Measurements from ENCODE around the gene GPA33. TPM values are rescaled to one million over a fixed set of nuclear protein-coding genes. Genes with fewer than 3 reads are reported as not detected.

Gene GPA33
- total and polyA plus RNA-seq, 3 experiments from 2014 or later, result 0.66 to 19.7 (median 0.97) TPM

DNA sequence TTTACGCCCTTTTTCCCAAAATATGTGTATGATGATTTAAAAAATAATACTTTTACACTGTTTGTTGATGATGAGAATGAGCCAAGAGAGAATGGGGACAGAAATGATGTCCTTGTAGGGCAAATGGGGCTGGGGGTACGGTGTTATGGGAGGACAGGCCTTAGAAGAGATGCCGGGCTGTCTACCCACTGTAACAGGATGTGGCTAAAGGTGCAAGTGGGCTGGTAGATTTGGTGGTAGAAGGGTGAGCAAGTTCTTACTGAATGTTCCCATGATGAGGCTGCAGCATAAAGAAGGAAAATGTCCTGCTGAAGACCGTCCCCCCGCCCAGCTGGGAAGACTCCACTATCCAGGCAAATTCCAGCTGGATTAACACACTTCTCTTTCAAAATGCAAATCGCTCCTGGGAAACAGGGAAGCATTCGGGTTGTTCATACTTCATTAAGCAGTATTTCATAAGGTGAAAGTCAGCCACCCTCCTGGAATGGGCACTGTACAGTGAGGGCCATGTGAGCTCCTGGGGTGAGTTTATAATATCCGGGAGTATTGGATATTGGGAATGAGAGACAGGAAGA lies 14.0 kb downstream of the GPA33 start:
- peak overlapping the region; percentile 6 to 85 (median 48) for H3K27ac Mint-ChIP-seq
- H3K36me3 ChIP-seq (ENCODE audit: insufficient read depth, low read length), result no peaks in the 10 kb centered on the region
- H3K36me3 Mint-ChIP-seq, result peaks cover 1 to 6% (median 2%) of the 10 kb centered on the region in 3 donors
- H3K9me3 Mint-ChIP-seq, result no peaks in the 10 kb centered on the region
- ChIA-PET CTCF (interaction anchor here (0.8 to 1.2 kb wide), 2 partner anchors 9 to 166 kb away, joined by 5 read pairs; no protein-coding TSS in a partner anchor), POLR2A (no interaction called here)
- H3K27ac ChIP-seq (ENCODE audit: low read depth, low read length), result no peak overlapping the region
- no peak overlapping the region for H3K4me3 ChIP-seq (ENCODE audit: low read length)
- no peaks in the 10 kb centered on the region for H3K9me3 ChIP-seq (ENCODE audit: low read length)
- no peak for DNase-seq
- peaks cover 28% of the 10 kb centered on the region for H3K4me1 ChIP-seq (ENCODE audit: insufficient read depth, low read length)
- no peaks in the 10 kb centered on the region for H3K27me3 ChIP-seq (ENCODE audit: insufficient read depth, low read length, poor library complexity, severe bottlenecking)
- H3K27me3 Mint-ChIP-seq, result peaks cover 0 to 12% of the 10 kb centered on the region in 2 donors
- peaks cover 37 to 39% (median 38%) of the 10 kb centered on the region in 3 donors for H3K4me1 Mint-ChIP-seq
- H3K4me3 Mint-ChIP-seq, result peak overlapping the region in 6 of 7 donors; percentile 54 to 81 (median 68)

DNA sequence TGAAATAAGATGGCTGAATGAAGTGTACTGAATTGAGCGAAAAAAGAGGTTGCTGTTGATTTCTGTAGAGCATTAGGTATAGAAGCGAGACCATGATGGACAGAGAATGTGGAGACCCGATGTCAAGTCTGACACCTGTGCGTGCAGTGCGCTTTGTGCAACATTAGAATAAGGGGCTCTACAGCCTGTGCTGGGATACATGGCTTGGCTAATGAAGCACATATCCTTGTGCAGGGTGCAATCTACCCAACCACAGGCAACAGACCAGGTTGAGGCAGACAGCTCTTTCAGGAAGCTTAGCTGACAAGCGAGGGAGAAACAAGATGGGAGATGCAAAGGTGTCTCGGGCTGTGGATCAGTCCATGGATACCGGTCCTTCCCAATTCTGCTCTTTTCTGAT lies 18.9 kb downstream of the GPA33 start:
- CTCF ChIA-PET, result interaction anchor here (1.3 kb wide), 1 partner anchor 161 kb away, joined by 4 read pairs; no protein-coding TSS in a partner anchor
- no peaks in the 10 kb centered on the region for H3K27me3 Mint-ChIP-seq
- no peak overlapping the region for H3K4me3 Mint-ChIP-seq
- H3K27ac ChIP-seq (ENCODE audit: low read depth, low read length), result no peak overlapping the region
- H3K27me3 ChIP-seq (ENCODE audit: insufficient read depth, low read length, poor library complexity, severe bottlenecking), result no peaks in the 10 kb centered on the region
- H3K27ac Mint-ChIP-seq, result peak overlapping the region in 3 of 8 donors; percentile 2 to 16 (median 4)
- POLR2A ChIA-PET, result interaction anchor here (0.5 kb wide), 1 partner anchor 137 kb away, joined by 3 read pairs; no protein-coding TSS in a partner anchor
- DNase-seq, result no peak
- H3K4me3 ChIP-seq (ENCODE audit: low read length), result no peak overlapping the region
- peaks cover 18 to 21% (median 19%) of the 10 kb centered on the region in 3 donors for H3K4me1 Mint-ChIP-seq
- H3K9me3 ChIP-seq (ENCODE audit: low read length), result no peaks in the 10 kb centered on the region
- peaks cover 0 to 3% (median 2%) of the 10 kb centered on the region in 3 donors for H3K36me3 Mint-ChIP-seq
- no peaks in the 10 kb centered on the region for H3K36me3 ChIP-seq (ENCODE audit: insufficient read depth, low read length)
- peaks cover 9% of the 10 kb centered on the region for H3K4me1 ChIP-seq (ENCODE audit: insufficient read depth, low read length)
- H3K9me3 Mint-ChIP-seq, result no peaks in the 10 kb centered on the region

DNA sequence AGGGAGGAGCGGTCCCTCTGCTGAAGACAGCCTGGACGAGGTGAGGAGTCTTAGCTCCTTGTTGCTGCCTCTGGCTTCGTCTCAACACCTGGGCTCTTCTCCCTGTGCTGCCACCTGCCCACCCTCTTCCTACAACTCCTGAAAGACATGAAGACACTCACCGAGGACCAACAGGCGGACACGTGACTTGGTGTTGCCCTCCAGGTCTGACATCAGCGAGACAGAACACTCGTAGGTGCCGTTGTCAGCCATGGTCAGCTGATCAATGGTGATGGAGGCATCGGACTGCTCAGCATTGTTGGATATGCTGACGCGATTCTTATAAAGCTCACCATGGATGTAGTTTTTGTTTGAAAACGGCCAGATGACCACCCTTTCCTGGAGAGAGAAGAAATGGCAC lies 21.4 kb downstream of the GPA33 start:
- Mint-ChIP-seq H3K4me3 (no peak overlapping the region), H3K4me1 (peaks cover 0 to 5% (median 3%) of the 10 kb centered on the region in 3 donors), H3K27ac (no peak overlapping the region), H3K36me3 (peaks cover 0 to 3% (median 0%) of the 10 kb centered on the region in 3 donors), H3K27me3 (peaks cover 0 to 4% of the 10 kb centered on the region in 2 donors), H3K9me3 (no peaks in the 10 kb centered on the region)
- ChIA-PET POLR2A (no interaction called here), CTCF (interaction anchor here (0.7 to 1.6 kb wide), 5 partner anchors 10 to 199 kb away, joined by 3 to 6 read pairs (median 3); no protein-coding TSS in a partner anchor)
- Histone ChIP-seq H3K27me3 (ENCODE audit: insufficient read depth, low read length, poor library complexity, severe bottlenecking) (no peaks in the 10 kb centered on the region), H3K27ac (ENCODE audit: low read depth, low read length) (no peak overlapping the region), H3K36me3 (ENCODE audit: insufficient read depth, low read length) (no peaks in the 10 kb centered on the region), H3K4me1 (ENCODE audit: insufficient read depth, low read length) (no peaks in the 10 kb centered on the region), H3K4me3 (ENCODE audit: low read length) (no peak overlapping the region), H3K9me3 (ENCODE audit: low read length) (no peaks in the 10 kb centered on the region)
- no peak for DNase-seq

DNA sequence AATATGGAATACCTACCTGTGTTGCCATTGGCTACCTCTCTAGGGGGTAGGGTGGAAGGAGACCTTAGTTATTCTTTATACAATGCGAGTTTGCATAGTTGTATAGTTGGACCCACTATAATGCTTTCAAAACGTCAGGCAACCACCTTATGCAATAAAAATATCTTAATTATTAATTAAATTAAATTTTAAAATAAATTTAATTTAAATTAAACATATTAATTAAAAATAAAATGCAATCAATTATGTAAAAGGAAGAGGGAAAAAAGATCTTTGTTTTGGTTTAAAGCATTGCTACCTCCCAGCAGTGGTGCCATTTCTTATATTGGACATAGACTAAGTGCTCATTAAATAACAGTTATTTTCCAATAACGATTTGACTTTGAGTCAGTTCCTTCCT lies 22.3 kb downstream of the GPA33 start:
- Mint-ChIP-seq H3K4me3 (no peak overlapping the region), H3K27ac (no peak overlapping the region), H3K9me3 (no peaks in the 10 kb centered on the region), H3K36me3 (peaks cover 0 to 3% (median 0%) of the 10 kb centered on the region in 3 donors), H3K27me3 (peaks cover 0 to 4% of the 10 kb centered on the region in 2 donors), H3K4me1 (peaks cover 0 to 5% (median 3%) of the 10 kb centered on the region in 3 donors)
- ChIA-PET POLR2A (no interaction called here), CTCF (interaction anchor here (1.6 kb wide), 1 partner anchor 9 kb away, joined by 6 read pairs; no protein-coding TSS in a partner anchor)
- no peak for DNase-seq
- Histone ChIP-seq H3K27ac (ENCODE audit: low read depth, low read length) (no peak overlapping the region), H3K27me3 (ENCODE audit: insufficient read depth, low read length, poor library complexity, severe bottlenecking) (no peaks in the 10 kb centered on the region), H3K9me3 (ENCODE audit: low read length) (no peaks in the 10 kb centered on the region), H3K4me1 (ENCODE audit: insufficient read depth, low read length) (no peaks in the 10 kb centered on the region), H3K4me3 (ENCODE audit: low read length) (no peak overlapping the region), H3K36me3 (ENCODE audit: insufficient read depth, low read length) (no peaks in the 10 kb centered on the region)

DNA sequence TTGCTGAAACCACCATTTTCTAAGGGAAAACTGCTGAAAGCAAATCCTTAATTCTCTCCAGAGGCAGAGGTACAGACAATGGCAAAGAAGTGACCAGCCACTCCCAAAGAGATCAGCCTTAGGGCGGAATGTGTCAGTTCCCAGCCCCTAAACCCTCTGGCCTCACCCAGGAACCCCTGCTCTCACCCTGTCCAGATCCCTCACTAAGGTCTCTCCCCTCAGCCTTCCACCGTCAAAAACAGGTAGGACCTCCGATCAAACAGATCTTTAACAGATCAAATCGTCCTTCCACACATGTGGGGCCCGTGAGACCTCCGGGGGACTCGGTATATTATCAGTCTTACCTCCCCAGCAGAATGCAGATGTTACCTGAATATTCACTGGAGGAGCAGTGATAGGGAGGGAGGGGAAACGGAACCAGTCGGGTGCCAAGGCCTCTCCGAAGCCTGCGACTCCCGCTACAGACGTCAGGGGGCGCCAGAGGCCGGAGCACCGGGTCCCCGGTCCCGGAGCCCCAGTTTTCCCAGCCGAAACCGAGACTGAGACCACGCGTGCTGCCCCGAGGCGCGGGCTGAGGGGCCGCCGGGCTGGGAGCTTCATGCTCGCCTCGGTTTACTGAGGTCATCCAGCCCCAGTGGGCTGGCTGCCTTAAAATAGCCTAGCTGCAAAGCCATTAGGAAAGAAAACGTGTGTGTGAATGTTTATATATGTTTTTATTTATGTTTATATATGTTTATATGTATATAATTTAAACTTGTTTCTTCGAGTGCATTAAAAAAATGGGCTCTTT lies 23.6 kb downstream of the GPA33 start:
- Histone ChIP-seq H3K4me1 (ENCODE audit: insufficient read depth, low read length) (no peaks in the 10 kb centered on the region), H3K9me3 (ENCODE audit: low read length) (no peaks in the 10 kb centered on the region), H3K4me3 (ENCODE audit: low read length) (no peak overlapping the region), H3K27me3 (ENCODE audit: insufficient read depth, low read length, poor library complexity, severe bottlenecking) (no peaks in the 10 kb centered on the region), H3K36me3 (ENCODE audit: insufficient read depth, low read length) (no peaks in the 10 kb centered on the region), H3K27ac (ENCODE audit: low read depth, low read length) (no peak overlapping the region)
- peaks cover 0 to 7% (median 0%) of the 10 kb centered on the region in 3 donors for H3K36me3 Mint-ChIP-seq
- ChIA-PET CTCF (interaction anchor here (0.6 to 18.0 kb wide), 26 partner anchors 9 to 492 kb away, joined by 3 to 454 read pairs (median 4); partner anchors contain the start of genes CREG1, GPA33, POGK and POU2F1), POLR2A (no interaction called here)
- peaks cover 0 to 4% of the 10 kb centered on the region in 2 donors for H3K27me3 Mint-ChIP-seq
- no peaks in the 10 kb centered on the region for H3K9me3 Mint-ChIP-seq
- peaks cover 0 to 5% (median 3%) of the 10 kb centered on the region in 3 donors for H3K4me1 Mint-ChIP-seq
- peak; percentile 66 to 81 (median 74) for DNase-seq
- H3K27ac Mint-ChIP-seq, result no peak overlapping the region
- peak overlapping the region in 2 of 7 donors; percentile 37 to 49 for H3K4me3 Mint-ChIP-seq

DNA sequence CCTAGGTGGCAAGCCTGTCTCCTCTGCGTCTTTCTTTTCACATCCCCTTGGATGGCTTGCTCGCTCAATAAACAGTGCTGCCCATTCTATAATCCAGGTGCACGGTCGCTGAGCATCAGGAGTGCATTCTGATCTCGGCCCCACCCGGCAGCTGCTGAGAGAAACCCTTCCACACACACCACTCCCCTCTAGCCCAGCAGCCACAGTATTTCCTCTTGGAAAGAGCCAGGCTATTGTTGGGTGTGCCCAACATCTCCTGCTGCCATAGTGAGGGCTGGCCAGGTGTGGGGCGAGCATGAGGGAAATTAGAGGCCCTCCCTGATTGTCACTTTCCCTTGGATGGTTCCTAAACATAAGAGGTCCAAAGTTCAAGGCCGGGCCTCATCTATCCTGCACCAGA lies 24.7 kb downstream of the GPA33 start:
- Mint-ChIP-seq H3K4me3 (peak overlapping the region in 1 of 7 donors; percentile 38), H3K4me1 (peaks cover 0 to 5% (median 3%) of the 10 kb centered on the region in 3 donors), H3K9me3 (peaks cover 0 to 2% (median 0%) of the 10 kb centered on the region in 5 donors), H3K36me3 (peaks cover 0 to 12% (median 0%) of the 10 kb centered on the region in 3 donors), H3K27ac (no peak overlapping the region), H3K27me3 (peaks cover 0 to 4% of the 10 kb centered on the region in 2 donors)
- no peak for DNase-seq
- H3K27me3 ChIP-seq (ENCODE audit: insufficient read depth, low read length, poor library complexity, severe bottlenecking), result no peaks in the 10 kb centered on the region
- H3K27ac ChIP-seq (ENCODE audit: low read depth, low read length), result no peak overlapping the region
- H3K4me3 ChIP-seq (ENCODE audit: low read length), result no peak overlapping the region
- CTCF ChIA-PET, result interaction anchor here (0.6 to 18.0 kb wide), 5 partner anchors 14 to 493 kb away, joined by 3 to 454 read pairs (median 8); partner anchors contain the start of gene POU2F1
- POLR2A ChIA-PET, result interaction anchor here (1.6 kb wide), 1 partner anchor 155 kb away, joined by 4 read pairs; the partner anchor contains the start of gene POU2F1
- H3K4me1 ChIP-seq (ENCODE audit: insufficient read depth, low read length), result no peaks in the 10 kb centered on the region
- no peaks in the 10 kb centered on the region for H3K36me3 ChIP-seq (ENCODE audit: insufficient read depth, low read length)
- no peaks in the 10 kb centered on the region for H3K9me3 ChIP-seq (ENCODE audit: low read length)

DNA sequence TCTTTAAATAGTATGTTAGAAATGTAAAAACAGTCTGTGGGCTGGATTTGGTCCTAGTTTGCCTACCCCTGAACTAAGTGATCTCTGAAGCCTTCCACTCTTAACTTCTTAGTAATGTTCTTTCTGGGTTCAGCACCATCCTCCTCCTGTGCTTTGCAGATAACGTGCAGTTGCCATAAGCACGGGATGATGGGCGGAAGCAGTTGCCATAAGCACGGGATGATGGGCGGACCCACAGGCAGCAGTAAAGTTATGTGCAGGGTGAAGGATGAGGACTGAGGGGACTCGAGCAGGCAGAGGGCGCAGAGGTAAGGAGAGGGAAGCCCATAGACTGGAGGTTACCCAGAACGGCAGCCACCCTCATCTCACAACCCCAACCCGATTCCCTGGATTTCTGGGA lies 25.6 kb downstream of the GPA33 start:
- no peaks in the 10 kb centered on the region for H3K4me1 ChIP-seq (ENCODE audit: insufficient read depth, low read length)
- H3K9me3 Mint-ChIP-seq, result peaks cover 0 to 2% (median 0%) of the 10 kb centered on the region in 5 donors
- DNase-seq, result no peak
- peaks cover 0 to 5% (median 3%) of the 10 kb centered on the region in 3 donors for H3K4me1 Mint-ChIP-seq
- ChIA-PET CTCF (interaction anchor here (1.4 to 18.0 kb wide), 4 partner anchors 26 to 156 kb away, joined by 3 to 454 read pairs (median 70); partner anchors contain the start of genes GPA33 and POU2F1), POLR2A (interaction anchor here (1.6 kb wide), 1 partner anchor 156 kb away, joined by 4 read pairs; the partner anchor contains the start of gene POU2F1)
- no peaks in the 10 kb centered on the region for H3K27me3 ChIP-seq (ENCODE audit: insufficient read depth, low read length, poor library complexity, severe bottlenecking)
- H3K4me3 ChIP-seq (ENCODE audit: low read length), result no peak overlapping the region
- no peak overlapping the region for H3K4me3 Mint-ChIP-seq
- no peak overlapping the region for H3K27ac Mint-ChIP-seq
- no peak overlapping the region for H3K27ac ChIP-seq (ENCODE audit: low read depth, low read length)
- H3K9me3 ChIP-seq (ENCODE audit: low read length), result no peaks in the 10 kb centered on the region
- H3K36me3 ChIP-seq (ENCODE audit: insufficient read depth, low read length), result no peaks in the 10 kb centered on the region
- H3K36me3 Mint-ChIP-seq, result peaks cover 0 to 12% (median 0%) of the 10 kb centered on the region in 3 donors
- peaks cover 0 to 4% of the 10 kb centered on the region in 2 donors for H3K27me3 Mint-ChIP-seq
